ENCODE measurements around the gene AP1S2. TPM values are rescaled to one million over a fixed set of nuclear protein-coding genes. Genes with fewer than 3 reads are reported as not detected.

Gene AP1S2
- total RNA-seq, 3 donors from 2014 or later = 10.9 to 45.2 (median 16.0) TPM

- TF ChIP-seq, protein P1, sequence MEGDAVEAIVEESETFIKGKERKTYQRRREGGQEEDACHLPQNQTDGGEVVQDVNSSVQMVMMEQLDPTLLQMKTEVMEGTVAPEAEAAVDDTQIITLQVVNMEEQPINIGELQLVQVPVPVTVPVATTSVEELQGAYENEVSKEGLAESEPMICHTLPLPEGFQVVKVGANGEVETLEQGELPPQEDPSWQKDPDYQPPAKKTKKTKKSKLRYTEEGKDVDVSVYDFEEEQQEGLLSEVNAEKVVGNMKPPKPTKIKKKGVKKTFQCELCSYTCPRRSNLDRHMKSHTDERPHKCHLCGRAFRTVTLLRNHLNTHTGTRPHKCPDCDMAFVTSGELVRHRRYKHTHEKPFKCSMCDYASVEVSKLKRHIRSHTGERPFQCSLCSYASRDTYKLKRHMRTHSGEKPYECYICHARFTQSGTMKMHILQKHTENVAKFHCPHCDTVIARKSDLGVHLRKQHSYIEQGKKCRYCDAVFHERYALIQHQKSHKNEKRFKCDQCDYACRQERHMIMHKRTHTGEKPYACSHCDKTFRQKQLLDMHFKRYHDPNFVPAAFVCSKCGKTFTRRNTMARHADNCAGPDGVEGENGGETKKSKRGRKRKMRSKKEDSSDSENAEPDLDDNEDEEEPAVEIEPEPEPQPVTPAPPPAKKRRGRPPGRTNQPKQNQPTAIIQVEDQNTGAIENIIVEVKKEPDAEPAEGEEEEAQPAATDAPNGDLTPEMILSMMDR (IDR thresholded peaks at IDR 0.05) = no peak
- H3K9me3 ChIP-seq = no peaks in the 10 kb centered on the region
- intact Hi-C loops (cut with DNase I, micrococcal nuclease) = no loop called here
- H3K36me3 ChIP-seq (ENCODE audit: low read depth) = no peaks in the 10 kb centered on the region
- ATAC-seq (no peak), DNase-seq (no peak)
- no peak overlapping the region for H3K4me3 ChIP-seq
- no peaks in the 10 kb centered on the region for H3K4me1 ChIP-seq (ENCODE audit: low read depth)
These were observed 67.7 kb downstream of the AP1S2 start for GRCh38 chrX:15786915-15787314.

DNA sequence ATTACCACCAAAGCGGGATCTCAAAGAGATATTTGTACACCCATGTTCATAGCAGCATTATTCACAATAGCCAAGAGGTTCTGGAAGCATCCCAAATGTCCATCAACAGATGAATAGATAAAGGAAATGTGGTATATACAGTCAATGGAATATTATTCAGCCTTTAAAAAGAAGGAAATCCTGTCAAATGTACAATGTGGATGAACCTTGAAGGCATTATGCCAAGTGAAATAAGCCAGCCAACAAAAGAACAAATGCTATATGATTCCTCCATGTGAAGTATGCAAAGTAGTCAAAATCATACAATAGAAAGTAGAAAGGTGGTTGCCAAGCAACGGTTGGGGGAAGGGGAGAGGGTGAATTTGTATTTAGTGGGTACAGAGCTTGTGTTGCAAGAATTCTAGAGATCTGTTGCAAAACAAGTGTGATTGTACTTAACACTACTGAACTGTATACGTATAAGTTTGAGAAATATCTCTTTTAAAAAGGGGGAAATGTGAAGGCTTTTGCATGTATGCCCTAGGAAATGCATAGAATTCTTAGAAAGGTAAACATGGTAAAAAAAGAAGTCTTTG, 69.3 kb downstream of the AP1S2 start:
- H3K4me3 ChIP-seq = no peak overlapping the region
- no peaks in the 10 kb centered on the region for H3K4me1 ChIP-seq (ENCODE audit: low read depth)
- no peak for ATAC-seq
- intact Hi-C loops (cut with DNase I, micrococcal nuclease) = no loop called here
- DNase-seq = no peak
- H3K36me3 ChIP-seq (ENCODE audit: low read depth) = no peaks in the 10 kb centered on the region
- TF ChIP-seq, protein P1 (IDR thresholded peaks at IDR 0.05) = no peak
- H3K9me3 ChIP-seq = no peaks in the 10 kb centered on the region

DNA sequence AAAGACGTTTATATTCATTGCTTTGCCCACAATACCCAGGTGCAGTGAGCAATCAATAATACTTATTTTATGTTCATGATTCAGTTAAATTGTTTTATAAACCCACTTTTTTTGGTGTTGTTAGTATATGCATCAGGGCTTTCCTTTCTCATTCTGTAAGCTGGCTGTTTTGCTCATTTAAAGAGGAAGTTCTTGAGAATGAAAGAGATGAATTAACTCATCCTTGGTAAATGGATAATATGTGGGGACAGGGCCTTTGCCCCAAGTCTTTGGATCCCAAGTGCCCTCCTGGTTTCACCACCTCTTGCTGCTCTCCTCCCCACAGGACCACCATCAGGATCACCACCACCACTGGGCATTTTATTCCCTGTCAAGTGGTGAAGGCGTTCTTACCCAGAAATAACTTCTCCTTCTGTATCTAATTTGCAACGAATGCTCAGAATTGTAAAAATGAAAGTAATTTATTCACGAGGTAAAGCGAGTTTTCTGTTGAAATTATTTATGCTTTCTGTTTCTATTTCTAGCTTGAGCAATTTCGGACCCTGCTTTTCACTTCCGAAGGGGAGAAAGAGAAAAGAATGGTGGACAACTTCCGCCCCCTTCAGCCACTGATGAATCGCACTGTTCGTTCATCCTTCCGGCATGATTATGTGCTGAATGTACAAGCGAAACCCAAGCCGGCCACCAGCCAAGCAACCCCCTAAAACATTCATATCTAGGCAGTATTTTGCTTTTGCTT, 72.5 kb downstream of the AP1S2 start:
- ATAC-seq (peak; percentile 41), DNase-seq (peak in 1 of 3 donors; percentile 6)
- Histone ChIP-seq H3K36me3 (ENCODE audit: low read depth) (no peaks in the 10 kb centered on the region), H3K4me1 (ENCODE audit: low read depth) (no peaks in the 10 kb centered on the region), H3K4me3 (no peak overlapping the region), H3K9me3 (no peaks in the 10 kb centered on the region)
- TF ChIP-seq, protein P1 (IDR thresholded peaks at IDR 0.05) = no peak
- intact Hi-C loops (cut with DNase I, micrococcal nuclease) = no loop called here

Other genes starting within 250 kb of the AP1S2 start
- gene CLTRN, start 190.0 kb downstream of the AP1S2 start, total RNA-seq = under 1 TPM in 2 of 3 donors, not detected in 1; 0.41 to 0.48 TPM
- 1 to 10 TPM; 6.8 to 9.3 (median 7.0) TPM for gene CA5B, start 116.5 kb downstream of the AP1S2 start, total RNA-seq
- 10 to 100 TPM in 2 of 3 donors, 1 to 10 TPM in 1; 7.0 to 14.0 (median 11.7) TPM for gene ZRSR2, start 64.3 kb downstream of the AP1S2 start, total RNA-seq

Data from mucosa of descending colon (tissue), 3 donors.